ENCODE measurements around the gene MECR.

MECR gene

GRCh38 chr1:29202584-29203340, 28.0 kb downstream of the MECR start:
- TF ChIP-seq POLR2AphosphoS5 (IDR thresholded peaks at IDR 0.05; ENCODE audit: low read depth, low read length) (no peak), SIN3A (IDR thresholded peaks at IDR 0.05; ENCODE audit: borderline replicate concordance, insufficient read depth, low read length) (peak; percentile 96; the same call in 1 of the 2 replicates), FOXP2 (optimal IDR thresholded peaks at IDR 0.05; ENCODE audit: borderline replicate concordance, extremely low read depth, extremely low read length, insufficient read depth) (no peak), REST (IDR thresholded peaks at IDR 0.05; ENCODE audit: insufficient read depth in 1 of 2, low read depth in 2 of 2, low read length in 2 of 2) (0 out of 4 replicates have a peak, but pooled peaks of 1 of the 2 experiments have one; percentile 17), TAF1 (IDR thresholded peaks at IDR 0.05; ENCODE audit: borderline replicate concordance, insufficient read depth, low read length) (0 out of 2 replicates have a peak, but pooled peaks have one; percentile 31)

- no peak for TF ChIP-seq TAF1 (IDR thresholded peaks at IDR 0.05; ENCODE audit: borderline replicate concordance, insufficient read depth, low read length)
- no peak for TF ChIP-seq FOXP2 (optimal IDR thresholded peaks at IDR 0.05; ENCODE audit: borderline replicate concordance, extremely low read depth, extremely low read length, insufficient read depth)
- no peak for TF ChIP-seq POLR2AphosphoS5 (IDR thresholded peaks at IDR 0.05; ENCODE audit: low read depth, low read length)
- TF ChIP-seq SIN3A (IDR thresholded peaks at IDR 0.05; ENCODE audit: borderline replicate concordance, insufficient read depth, low read length) = no peak
- no peak for TF ChIP-seq REST (IDR thresholded peaks at IDR 0.05; ENCODE audit: insufficient read depth in 1 of 2, low read depth in 2 of 2, low read length in 2 of 2)
These were observed 28.7 kb downstream of the MECR start for GRCh38 chr1:29202053-29202452.

DNA sequence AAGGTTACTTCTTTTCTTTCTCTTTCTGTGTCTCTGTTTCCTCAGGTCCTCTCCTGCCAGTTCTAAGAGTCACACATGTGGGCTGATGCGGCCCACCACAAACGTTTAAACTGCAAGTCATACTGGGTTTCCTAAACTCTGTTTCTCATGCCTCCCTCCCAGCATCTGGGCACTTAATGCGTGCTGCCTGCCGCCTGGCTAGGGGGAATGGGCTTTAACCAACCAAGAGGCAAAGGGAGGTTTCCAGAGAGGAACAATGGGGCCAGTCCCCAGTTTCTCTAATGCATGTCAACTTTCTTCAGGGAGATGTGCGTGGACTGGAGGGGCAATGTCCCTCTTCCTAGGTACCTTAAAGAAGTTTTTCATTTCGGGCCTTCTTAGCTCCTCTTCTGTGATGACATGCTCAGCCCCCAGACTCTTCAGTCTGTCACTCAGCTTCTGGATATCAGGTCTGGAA, 29.1 kb downstream of the MECR start:
- TF ChIP-seq TAF1 (IDR thresholded peaks at IDR 0.05; ENCODE audit: borderline replicate concordance, insufficient read depth, low read length) (no peak), REST (IDR thresholded peaks at IDR 0.05; ENCODE audit: insufficient read depth in 1 of 2, low read depth in 2 of 2, low read length in 2 of 2) (no peak), FOXP2 (optimal IDR thresholded peaks at IDR 0.05; ENCODE audit: borderline replicate concordance, extremely low read depth, extremely low read length, insufficient read depth) (no peak), POLR2AphosphoS5 (IDR thresholded peaks at IDR 0.05; ENCODE audit: low read depth, low read length) (no peak), SIN3A (IDR thresholded peaks at IDR 0.05; ENCODE audit: borderline replicate concordance, insufficient read depth, low read length) (no peak)

DNA sequence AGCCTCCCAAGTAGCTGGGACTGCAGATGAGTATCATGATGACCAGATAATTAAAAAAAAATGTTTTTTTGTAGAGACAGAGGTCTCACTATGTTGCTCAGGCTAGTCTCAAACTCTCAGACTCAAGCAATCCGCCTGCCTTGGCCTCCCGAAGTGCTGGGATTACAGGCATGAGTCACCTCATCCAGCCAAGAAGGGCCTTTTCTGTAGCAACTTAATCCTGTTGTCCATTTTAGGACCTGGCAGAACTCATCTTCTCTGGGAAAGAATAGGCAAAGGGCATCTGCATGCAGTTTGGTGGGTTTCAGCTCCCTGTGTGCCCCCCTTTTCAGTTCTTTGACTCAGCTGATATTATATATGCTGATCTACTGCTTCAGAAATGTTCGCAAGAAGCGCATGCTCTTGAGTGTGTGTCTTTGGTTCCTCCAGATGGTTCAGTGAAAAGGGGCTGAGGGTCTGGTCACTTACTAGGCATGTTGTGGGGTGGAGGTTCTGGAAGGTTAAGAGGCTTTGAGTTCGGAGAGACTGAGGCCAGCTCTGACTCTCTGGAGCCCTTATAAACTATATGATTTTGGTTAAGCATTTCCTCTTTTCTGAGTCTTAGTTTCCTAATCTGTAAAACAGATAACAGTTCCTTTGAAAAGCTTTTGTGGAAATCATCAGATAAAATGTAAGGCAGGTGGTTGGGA, 29.7 kb downstream of the MECR start:
- TF ChIP-seq SIN3A (IDR thresholded peaks at IDR 0.05; ENCODE audit: borderline replicate concordance, insufficient read depth, low read length) = no peak
- no peak for TF ChIP-seq FOXP2 (optimal IDR thresholded peaks at IDR 0.05; ENCODE audit: borderline replicate concordance, extremely low read depth, extremely low read length, insufficient read depth)
- TF ChIP-seq TAF1 (IDR thresholded peaks at IDR 0.05; ENCODE audit: borderline replicate concordance, insufficient read depth, low read length) = no peak
- TF ChIP-seq POLR2AphosphoS5 (IDR thresholded peaks at IDR 0.05; ENCODE audit: low read depth, low read length) = no peak
- no peak for TF ChIP-seq REST (IDR thresholded peaks at IDR 0.05; ENCODE audit: insufficient read depth in 1 of 2, low read depth in 2 of 2, low read length in 2 of 2)

Data from PFSK-1 (cell line).